ENCODE results near the gene PDE7B.

DNA sequence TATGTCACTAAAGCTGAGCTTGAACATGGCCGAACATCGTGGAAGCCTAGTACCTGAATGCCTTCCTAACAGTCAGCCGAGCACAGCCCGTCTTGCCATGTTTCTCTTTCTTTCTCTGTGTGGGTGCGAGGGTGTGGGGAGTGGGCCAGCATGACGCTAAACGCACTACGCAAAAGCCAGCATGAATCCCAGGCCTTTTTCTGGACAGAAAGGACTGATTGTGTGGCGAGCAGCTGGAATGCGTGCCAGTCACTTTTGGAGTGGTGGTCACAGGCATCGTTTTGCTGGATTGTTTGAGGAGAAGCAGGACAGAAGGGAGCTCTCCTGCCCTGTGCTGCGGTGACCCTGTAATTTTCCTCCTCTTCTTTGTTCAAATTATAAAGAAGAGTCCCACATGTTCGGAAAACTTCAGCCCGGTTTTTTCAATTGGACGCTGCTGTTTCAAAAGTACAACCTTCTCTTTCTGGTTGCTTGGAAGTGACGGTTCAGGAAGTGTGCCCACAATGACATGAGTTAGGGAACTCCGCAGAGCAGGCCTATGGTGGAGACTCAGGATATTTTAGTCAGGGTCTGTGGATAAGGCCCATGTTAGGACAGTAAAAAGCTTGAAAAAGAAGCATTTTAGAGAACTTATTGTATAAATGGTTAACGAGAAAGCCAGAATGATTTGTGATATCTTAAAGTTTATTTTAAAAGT lies 54.3 kb downstream of the PDE7B start:
- TF ChIP-seq CTCF (conservative IDR thresholded peaks at IDR 0.05; ENCODE audit: low read depth, low read length) (no peak), EZH2 (IDR thresholded peaks at IDR 0.05; ENCODE audit: low read length, unreplicated experiment) (no peak)
